Stimulated activated CD4-positive, alpha-beta T cell treated with anti-CD3 and anti-CD28 coated beads, Interleukin-4, amount 100 ng/mL, for 1 hour (primary cell): ENCODE data around the gene GP1BB.
A peak's percentile ranks its signal among the peaks of the same experiment; 100 is the strongest.

Experiments
- DNase-seq: peaks from one replicate; pipeline ENCODE4 v3.0.0-alpha.2; 2020

The GP1BB gene

DNA sequence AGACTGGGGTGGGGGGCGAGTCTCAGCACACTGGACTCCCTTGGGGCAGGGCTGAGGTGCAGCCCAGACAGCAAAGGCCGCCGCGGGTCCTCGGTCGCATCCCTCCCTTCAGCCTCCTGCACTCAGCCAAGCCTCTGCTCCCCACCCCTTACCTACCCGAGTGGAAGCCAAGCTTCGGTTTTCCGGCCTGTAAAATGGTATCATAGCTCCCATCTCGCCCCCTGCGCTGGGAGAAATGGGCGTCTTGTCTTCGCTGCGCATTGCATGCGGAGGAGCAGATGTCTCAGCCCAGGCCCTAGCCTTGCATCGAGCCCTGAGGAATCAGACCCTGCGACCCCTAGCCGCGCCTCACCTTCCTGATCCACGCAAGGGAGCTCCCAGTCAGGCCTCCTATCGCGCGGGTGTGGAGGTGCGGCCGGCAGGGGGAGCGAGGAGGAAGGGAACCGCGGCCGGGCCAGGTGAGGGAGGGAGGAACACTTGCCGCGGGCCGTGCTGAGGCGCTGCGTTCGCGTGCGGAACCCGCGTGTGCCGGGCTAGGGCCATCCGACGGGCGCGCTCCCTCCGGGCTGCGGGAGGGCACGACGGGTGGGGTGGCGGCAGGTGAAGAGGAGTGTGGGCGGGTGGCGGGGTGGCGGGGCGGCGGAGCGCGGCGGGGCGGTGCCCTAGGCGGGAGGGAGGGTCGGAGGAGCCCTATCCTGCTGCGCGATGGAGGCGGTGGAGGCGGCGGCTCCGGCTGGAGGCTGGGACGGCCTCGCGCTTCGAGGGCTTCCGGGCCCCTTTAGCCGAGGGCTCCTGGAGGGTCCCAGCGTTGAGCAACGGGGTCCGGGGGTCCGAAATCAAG lies 33.2 kb downstream of the GP1BB start:
- peak; percentile 73 for DNase-seq

DNA sequence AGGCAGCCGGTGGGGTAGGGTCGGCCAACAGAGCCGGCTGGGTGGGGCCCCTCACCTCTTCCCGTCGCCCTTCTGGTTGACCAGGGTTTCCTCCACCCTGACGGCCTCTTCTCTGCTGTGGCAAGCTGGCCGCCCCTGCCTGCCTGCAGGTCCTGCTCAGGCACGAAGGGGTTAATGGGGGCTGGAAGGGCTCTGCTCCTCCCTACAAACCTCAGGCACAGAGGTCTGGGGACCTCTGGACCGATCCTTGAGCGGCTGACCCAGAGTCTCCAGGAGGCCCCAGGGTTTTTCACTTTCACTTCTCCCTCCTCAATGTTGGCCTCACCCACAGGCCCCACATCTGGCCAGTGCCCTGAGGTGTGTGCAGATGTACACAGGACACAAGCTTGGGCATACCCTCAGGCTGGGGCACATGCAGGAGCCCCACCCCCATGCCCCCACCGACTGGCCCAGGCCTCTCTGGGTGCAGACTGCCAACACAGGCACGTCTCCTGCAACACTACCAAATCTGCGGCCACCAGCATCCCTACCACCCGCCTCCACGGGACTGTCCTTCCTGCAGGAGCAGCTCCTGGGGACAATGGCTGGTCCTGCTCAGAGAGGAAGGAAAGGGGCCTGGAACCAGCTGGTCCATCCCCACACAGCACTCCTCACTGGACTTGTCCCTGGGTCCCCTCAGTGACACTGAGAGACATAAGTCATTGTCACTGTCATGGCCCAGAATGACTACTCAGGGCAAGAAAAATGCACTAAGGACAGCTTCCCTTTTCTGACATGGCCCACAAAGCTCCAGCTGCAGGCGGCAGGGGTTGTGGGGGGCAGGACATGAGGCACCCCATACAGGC lies 34.0 kb downstream of the GP1BB start:
- DNase-seq, result no peak

DNA sequence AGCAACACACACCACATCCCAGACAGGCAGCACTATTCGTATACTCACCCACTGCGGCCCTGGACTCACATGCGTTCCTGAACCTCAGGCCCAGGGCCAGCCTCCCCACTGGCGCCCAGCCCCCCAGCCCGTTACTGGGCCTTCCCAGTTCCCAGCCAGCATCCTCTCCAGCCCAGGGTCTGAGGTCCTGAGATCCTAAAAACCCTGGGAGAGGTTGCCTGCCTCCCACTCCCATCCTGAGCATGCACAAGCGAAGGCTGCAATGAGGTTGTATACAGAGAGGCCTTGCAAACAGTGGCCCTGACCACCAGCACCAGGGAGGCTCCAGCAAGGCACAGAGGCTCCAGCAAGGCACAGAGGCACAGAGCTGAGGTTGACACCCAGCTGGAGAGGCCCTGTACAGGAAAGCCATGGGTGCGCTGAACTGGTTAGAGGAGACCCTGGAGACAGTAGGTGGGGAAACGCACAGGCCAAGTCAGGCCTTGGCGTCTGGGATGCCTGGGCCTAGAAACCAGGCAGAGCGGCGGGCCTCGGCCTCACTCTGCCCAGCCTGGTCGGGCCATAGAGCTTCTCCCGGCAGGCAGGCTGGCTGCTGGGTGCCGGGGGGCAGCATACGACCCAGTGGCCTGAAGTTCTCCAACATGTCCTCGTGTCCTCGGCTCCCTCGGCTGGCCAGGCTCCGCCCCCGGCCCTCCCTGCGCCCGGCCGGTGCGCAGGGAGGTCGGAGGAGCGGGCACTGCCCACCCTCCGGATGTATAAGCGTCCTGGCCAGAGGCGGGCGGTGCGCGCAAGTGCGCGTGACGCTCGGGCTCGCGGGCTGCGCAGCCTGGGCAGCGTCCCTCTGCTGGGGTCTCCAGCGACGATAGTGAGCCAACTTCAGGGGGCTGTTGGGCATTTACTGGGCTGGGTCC lies 34.9 kb downstream of the GP1BB start:
- DNase-seq, result no peak

DNA sequence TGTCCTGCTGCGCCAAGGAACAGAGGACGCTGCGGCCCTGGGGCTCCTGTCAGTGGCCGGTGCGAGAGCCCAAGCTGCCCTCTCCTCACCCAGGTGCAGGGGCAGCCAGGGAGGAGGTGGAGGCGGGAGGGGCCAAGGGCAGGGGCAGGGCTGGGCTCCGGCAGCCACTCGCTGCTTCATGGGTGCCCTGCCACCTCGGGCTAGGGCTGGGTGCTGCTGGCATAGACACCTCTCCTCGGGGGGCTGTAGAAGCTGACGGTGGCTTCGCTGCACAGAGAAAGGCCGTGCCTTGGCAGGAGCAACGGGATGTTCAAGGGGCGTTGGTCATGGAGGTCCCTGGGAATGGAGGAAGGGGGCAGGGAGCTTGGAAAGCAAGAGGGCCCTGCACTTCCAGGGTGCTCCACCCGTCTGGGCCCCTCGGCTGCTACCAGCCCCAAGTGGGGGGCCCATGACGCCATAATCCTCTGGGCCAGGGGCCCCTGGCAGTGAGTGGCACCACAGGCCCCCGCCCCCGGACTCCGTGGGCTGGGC lies 35.6 kb downstream of the GP1BB start:
- DNase-seq, result no peak

DNA sequence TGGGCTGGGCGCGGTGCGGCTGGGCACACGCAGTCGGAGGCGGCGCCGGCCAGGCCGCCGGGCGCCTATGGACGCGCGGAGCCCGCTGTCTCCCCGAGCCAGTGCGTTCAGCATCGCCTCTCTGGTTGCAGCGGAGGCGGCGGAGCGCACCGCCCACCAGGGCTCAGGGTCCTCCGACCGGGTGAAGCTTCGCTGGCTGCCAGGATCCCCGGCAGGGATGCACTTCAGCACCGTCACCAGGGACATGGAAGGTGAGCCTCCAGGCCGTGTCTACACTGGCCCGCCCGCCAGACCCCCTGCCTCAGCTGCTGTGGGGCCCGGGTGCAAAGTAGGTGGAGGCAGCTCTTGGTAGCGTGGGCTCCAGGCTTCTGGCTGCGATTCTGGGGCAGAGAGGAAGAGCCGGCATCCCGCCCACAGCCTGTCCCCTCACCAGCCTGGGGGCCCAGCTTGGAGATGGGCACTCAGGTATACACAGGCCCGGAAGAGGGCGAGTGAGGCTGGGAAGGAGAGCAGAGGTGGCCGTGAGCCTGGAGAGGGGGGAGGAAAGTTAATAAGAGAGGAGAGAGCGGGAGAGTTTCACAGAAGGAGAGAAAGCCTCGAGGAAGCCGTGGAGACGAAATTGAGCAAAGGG lies 36.2 kb downstream of the GP1BB start:
- DNase-seq, result no peak

DNA sequence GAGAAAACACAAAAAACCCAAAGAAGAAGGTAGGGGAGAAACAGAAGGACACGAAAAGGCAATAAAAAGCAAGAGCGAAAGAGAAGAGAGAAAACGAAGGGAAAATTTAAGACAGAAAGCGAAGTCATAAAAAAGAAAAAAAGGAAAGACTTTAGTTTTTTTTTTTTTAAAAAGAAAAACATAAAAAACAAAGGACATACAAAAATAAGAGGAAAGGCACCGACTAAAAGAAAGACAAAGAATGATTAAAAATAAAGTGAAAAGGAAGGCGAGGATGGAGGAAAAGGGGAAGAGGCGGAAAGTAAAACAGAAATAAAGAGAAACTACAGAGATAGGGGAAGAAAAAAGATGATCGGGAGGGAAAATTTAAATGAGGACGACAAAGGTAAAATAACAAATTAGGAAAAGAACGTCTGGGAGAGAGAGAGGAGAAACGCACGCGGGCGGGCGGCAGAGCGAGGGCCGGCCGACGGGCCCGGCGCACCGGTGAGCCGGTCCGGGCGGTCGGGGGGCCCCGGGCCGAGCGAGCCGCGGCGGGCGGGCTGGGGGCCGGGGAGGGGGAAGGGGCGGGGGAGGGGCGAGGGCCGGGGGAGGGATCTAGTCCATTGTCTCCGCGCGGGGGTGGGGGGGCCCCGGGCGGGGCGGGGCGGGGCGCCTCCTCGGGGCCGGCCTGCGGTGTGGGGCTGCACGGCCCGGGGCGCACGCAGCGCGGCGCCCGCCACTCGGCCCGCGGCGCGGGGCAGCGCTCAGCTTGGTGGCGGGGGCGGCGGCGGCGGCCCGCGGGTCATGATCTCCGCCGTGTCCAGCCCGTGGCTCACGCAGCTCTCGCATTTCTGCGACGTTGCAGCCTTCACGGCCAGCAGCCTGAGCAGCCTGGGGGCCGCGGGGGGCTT lies 37.0 kb downstream of the GP1BB start, which contains the start of gene TBX1:
Gene TBX1 (plus strand): TSS at position 721 of the 893 bp plus-strand sequence. CDS start 66 bp downstream, at position 787.
- DNase-seq, result no peak

DNA sequence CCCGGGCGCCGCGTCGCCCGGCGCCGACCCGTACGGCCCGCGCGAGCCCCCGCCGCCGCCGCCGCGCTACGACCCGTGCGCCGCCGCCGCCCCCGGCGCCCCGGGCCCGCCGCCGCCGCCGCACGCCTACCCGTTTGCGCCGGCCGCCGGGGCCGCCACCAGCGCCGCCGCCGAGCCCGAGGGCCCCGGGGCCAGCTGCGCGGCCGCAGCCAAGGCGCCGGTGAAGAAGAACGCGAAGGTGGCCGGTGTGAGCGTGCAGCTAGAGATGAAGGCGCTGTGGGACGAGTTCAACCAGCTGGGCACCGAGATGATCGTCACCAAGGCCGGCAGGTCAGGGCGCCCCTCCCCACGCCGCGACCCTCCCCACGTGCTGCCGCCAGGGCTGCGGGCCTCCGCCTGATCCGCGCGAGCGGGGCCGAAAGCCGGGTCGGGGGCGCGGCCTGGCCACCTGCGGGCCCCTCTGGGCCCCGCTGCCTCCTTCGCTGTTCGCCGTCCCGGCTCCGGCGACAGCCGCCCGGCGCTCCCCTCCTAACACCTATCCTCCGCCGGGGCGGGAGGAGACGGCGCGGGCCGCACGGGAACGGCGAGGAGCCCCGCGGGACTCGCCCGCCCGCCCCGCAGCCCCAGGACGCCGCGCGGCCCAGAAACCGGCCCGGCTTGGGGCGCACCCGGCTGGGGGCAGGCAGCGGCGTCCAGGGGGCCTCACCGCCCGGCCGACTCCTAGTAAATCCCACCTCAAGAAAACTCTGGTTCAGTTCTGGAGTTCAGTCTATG lies 37.8 kb downstream of the GP1BB start:
- DNase-seq, result no peak

DNA sequence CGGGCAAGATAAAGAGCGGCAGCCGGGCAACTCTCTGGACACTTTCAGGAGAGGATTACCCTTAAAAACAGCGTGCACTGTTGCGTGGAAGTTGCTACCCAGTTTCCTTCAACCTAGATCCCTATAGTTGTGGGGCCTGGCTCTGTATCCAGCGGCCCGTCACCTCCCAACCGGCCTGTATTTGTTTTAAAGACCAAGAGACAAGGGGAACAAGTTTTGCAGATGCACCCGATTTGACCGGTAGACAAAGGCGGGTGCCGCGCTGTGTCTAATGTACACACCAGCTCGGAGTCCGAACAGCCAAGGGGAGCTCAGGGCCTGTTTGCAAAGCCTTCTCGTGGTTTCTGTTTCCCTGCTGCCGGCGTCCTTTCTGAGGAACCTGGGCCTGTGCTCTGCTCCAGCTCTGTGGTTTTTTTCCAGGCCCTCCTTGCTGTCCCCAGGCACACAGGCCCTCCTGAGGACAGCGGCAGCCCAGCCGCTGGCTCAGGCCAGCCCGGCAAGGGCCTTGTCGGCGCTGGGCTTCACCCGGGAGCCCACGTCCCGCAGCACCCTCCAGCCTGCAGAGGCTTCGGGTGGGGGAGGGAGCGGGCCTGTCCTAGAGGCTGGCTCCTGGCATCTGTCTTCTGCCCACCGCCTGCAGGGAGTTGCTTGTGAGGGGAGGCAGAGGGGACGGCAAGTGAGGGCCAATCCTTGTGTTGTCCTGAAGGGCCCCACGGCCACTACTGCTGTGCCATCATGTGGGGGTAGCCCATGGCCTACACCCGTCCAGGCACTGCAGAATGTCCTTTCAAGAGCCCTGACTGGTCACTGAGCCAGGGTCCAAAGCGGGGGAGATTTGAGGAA lies 38.6 kb downstream of the GP1BB start:
- DNase-seq, result no peak

DNA sequence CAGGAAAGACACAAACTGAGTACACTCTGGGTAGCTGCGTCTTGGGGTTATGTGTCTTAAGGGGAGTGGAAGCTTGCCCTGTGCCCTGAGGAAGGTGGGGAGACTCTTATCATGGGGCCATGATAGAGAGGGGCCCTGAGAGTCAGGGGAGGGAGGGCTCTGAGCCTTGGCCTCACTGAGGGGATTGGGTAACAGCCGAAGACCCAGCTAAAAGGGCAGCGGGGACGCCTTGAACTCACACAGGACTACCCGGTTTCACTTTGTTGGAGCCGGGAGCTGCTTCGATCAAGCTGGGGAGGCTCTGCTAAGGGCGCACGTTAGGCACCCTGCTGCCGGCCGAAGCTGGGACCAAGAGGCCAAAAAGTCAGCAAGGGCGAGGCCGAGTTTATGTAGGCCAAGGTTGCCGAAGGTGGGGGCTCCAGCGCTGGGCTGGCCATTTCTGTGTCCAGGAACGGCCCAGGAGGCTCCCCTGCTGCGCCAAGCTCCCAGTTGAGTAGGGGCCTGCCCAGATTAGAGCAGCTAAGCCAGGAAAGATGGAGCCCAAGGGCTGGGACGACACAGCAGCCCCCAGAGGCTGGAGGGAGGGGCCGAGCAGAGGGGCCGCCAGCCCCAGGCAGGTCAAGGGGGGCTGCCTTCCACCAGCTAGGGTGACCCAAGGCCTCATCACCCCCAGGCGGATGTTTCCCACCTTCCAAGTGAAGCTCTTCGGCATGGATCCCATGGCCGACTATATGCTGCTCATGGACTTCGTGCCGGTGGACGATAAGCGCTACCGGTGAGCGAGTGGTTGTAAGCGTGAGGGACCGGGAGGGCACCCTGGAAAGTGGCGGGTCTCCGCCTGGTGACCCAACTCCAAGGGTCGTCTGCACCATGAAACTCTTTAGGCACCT lies 39.5 kb downstream of the GP1BB start:
- no peak for DNase-seq

DNA sequence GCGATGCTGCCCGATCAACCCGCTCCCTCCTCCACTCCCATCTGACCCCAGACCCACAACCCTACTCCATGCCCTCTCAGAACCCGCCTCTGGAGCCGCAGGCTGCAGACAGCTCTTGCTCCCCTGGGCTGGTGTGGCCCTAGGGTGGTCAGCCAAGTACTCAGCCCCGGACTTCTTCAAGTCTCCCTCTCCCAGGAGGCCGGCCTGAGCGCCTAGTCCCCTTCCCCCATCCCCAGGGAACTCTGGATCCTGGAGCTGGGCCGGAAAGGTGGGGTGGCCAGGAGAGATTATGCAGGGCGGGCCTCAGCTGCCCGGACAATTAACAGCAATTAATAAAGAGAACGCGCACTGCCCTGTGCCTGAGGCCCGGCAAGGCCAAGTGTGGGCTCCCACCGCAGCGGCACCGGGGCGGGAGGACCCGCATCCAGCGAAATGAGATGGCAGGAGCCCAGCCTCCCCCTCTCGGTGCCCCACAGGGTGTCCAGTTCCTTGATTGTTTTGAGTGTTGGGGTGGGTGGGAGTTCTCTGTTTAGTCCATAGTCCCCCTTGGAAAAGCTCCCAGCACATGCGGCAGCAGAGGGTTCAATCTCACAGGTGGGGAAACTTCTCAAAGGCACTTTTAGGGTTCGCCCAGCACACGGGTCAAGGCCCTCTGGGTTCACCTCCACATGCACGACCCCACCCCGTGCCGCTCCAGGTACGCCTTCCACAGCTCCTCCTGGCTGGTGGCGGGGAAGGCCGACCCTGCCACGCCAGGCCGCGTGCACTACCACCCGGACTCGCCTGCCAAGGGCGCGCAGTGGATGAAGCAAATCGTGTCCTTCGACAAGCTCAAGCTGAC lies 40.3 kb downstream of the GP1BB start:
- no peak for DNase-seq

DNA sequence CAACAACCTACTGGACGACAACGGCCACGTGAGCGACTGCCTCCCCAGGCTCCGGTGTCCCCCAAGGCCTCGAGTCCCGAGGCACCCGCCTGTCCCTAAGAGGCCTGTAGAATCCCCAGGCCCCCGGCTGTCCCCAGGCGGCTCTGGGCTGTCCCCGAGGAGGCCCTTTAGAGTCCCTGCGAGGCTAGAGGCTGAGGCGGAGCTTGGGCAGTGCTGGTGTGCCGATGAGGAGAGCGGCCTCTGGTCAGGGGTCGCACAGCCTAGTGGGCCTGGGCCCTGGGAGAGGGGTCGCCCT lies 40.9 kb downstream of the GP1BB start:
- DNase-seq, result no peak

DNA sequence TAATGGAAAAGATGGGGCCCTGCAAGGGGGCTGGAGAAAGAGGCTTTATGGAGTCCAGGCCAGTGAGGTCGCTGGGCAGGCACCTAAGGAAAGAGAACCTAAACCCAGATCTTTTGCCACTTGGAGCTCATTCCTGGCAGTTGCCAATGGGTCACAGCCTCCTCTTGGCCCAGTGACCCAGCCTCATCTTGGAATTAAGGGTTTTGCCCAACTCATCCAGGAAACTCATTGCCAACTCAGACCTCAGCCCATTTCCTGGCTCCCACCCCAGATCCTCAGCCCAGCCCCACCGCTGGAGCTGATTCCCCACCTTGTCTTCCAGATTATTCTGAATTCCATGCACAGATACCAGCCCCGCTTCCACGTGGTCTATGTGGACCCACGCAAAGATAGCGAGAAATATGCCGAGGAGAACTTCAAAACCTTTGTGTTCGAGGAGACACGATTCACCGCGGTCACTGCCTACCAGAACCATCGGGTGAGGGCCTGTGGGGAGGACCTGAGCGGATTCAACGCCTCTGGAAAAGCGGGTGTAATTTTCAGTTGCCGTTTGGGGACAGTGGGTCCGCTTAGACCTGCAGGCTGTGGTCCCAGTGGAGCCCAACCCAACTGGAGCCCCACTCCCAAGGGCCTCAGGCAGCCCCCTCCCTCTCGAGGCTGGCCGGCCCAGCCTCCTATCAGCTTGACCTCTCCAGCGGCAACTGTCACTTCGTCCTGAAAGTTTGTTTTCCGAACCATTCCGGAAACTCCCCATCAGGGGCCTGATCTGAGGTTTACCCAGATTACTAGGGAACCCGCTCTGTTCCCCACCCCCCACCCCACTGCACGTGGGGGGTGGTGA lies 41.5 kb downstream of the GP1BB start:
- DNase-seq, result no peak

DNA sequence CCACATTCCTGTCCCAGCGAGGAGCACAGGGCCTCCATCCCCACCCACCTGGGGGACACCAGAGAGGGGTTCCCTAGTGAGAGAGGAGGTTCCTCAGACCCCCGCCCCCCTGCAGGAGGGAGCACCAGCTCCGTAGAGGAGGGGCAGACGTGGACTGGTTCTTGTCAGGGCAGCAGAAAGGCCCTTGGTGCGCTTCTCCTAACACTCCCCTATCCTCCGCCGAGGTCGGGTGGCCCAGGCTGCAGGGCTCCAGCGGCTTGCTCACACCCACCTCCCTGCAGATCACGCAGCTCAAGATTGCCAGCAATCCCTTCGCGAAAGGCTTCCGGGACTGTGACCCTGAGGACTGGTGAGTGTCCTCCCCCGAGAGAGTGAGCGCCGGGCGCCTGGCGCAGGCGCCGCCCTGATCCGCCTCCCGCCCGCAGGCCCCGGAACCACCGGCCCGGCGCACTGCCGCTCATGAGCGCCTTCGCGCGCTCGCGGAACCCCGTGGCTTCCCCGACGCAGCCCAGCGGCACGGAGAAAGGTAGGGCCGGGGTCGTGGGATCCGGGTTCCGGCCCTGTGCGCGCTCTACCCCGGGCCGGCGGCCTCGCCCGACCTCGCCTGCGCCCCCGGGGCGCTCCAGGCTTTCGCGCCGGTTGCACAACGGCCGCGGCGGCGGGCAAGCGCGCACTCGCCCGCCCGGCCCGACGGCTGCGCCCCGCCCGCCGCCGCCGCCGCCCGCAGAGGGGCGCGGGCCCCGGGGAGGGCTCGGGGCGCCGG lies 42.3 kb downstream of the GP1BB start:
- no peak for DNase-seq

DNA sequence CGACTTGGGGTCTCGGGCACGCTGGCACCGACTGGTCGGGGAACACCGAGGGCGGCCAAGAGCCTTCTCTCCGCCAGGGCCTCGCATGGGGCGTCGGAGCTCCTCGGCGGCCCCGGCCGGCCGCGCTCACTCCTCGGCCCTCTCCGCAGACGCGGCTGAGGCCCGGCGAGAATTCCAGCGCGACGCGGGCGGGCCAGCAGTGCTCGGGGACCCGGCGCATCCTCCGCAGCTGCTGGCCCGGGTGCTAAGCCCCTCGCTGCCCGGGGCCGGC lies 42.8 kb downstream of the GP1BB start:
- no peak for DNase-seq

DNA sequence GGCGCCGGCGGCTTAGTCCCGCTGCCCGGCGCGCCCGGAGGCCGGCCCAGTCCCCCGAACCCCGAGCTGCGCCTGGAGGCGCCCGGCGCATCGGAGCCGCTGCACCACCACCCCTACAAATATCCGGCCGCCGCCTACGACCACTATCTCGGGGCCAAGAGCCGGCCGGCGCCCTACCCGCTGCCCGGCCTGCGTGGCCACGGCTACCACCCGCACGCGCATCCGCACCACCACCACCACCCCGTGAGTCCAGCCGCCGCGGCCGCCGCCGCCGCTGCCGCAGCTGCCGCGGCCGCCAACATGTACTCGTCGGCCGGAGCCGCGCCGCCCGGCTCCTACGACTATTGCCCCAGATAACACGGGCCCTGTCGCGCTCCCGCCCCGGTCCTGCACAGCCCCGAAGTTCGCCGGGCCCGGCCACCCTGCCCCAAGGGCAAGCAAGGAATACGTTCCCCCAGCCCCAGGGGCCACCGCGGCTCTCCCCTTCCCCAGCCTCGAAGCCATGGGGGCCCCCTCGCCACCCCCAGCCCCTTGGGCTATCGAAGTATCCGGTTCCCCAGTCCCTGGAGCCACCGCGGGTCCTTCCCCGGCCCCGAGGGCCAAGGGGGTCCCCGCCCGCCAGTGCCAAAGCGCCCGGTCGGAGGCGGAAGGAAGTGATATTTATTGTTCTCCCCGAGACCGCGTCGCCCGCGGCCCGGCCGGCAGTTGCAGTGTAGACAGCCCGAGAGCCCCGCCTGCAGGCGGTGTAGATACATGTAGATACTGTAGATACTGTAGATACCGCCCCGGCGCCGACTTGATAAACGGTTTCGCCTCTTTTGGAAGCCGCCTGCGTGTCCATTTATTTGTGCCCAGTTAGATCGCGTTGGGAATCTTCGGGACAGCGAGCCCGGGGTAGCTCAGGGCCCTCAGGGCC lies 43.4 kb downstream of the GP1BB start:
- DNase-seq, result peak; percentile 54
